Measurements from ENCODE around the gene PRX. TPM values are rescaled to one million over a fixed set of nuclear protein-coding genes. Genes with fewer than 3 reads are reported as not detected.

Gene PRX
- total RNA-seq, 4 donors from 2014 or later = 1.5 to 5.0 (median 2.6) TPM

GRCh38 chr19:40378509-40378908, 34.7 kb downstream of the PRX start:
- in situ Hi-C loops (cut with MboI; ENCODE audit: low pct_ligation_motif_present in 1 of 4, low pct_unique_long_range_greater_than_20kb in 1 of 4, low sequenced_read_pairs in 3 of 4) (no loop called here), intact Hi-C loops (cut with DNase I; ENCODE audit: low total_unique reads) (loop anchor here (5.0 kb wide), 1 partner anchor 694 kb away; no protein-coding TSS in a partner anchor)
- Histone ChIP-seq H3K9me3 (no peaks in the 10 kb centered on the region), H3K4me1 (no peaks in the 10 kb centered on the region), H3K27ac (no peak overlapping the region), H3K36me3 (peaks cover 0 to 8% (median 0%) of the 10 kb centered on the region in 4 donors), H3K4me3 (no peak overlapping the region), H3K27me3 (no peaks in the 10 kb centered on the region)
- TF ChIP-seq POLR2A (IDR thresholded peaks at IDR 0.05) (no peak), POLR2AphosphoS5 (IDR thresholded peaks at IDR 0.05) (no peak), CTCF (IDR thresholded peaks at IDR 0.05) (no peak), EP300 (IDR thresholded peaks at IDR 0.05; ENCODE audit: low read depth) (no peak)
- 90% methylated on average over 2 of the region's 2 CpGs; no CpG with 5 or more reads in 1 of the 2 donors for WGBS, 2 donors (ENCODE audit: low coverage in 1 of 2)
- DNase-seq = no peak

- Histone ChIP-seq H3K27ac (no peak overlapping the region), H3K4me1 (no peaks in the 10 kb centered on the region), H3K4me3 (no peak overlapping the region), H3K27me3 (no peaks in the 10 kb centered on the region), H3K36me3 (peaks cover 0 to 11% (median 0%) of the 10 kb centered on the region in 4 donors), H3K9me3 (no peaks in the 10 kb centered on the region)
- TF ChIP-seq POLR2A (IDR thresholded peaks at IDR 0.05) = no peak
- no peak for TF ChIP-seq EP300 (IDR thresholded peaks at IDR 0.05; ENCODE audit: low read depth)
- no peak for TF ChIP-seq CTCF (IDR thresholded peaks at IDR 0.05)
- no peak for TF ChIP-seq POLR2AphosphoS5 (IDR thresholded peaks at IDR 0.05)
- intact Hi-C loops (cut with DNase I; ENCODE audit: low total_unique reads) = loop anchor here (5.0 kb wide), 1 partner anchor 694 kb away; no protein-coding TSS in a partner anchor
- in situ Hi-C loops (cut with MboI; ENCODE audit: low pct_ligation_motif_present in 1 of 4, low pct_unique_long_range_greater_than_20kb in 1 of 4, low sequenced_read_pairs in 3 of 4) = no loop called here
- 86% methylated on average over 7 of the region's 25 CpGs; no CpG with 5 or more reads in 1 of the 2 donors for whole genome bisulfite sequencing, 2 donors (ENCODE audit: low coverage in 1 of 2)
- no peak for DNase-seq
Measured at GRCh38 chr19:40377876-40378385, 35.2 kb downstream of the PRX start.

GRCh38 chr19:40376286-40376862, 36.8 kb downstream of the PRX start:
- H3K27ac ChIP-seq = no peak overlapping the region
- no peak for DNase-seq
- intact Hi-C loops (cut with DNase I; ENCODE audit: low total_unique reads) = loop anchor here (5.0 kb wide), 1 partner anchor 696 kb away; no protein-coding TSS in a partner anchor
- TF ChIP-seq POLR2A (IDR thresholded peaks at IDR 0.05) = no peak
- TF ChIP-seq CTCF (IDR thresholded peaks at IDR 0.05) = no peak
- TF ChIP-seq POLR2AphosphoS5 (IDR thresholded peaks at IDR 0.05) = no peak
- no peak for TF ChIP-seq EP300 (IDR thresholded peaks at IDR 0.05; ENCODE audit: low read depth)
- H3K9me3 ChIP-seq = no peaks in the 10 kb centered on the region
- WGBS, 2 donors (ENCODE audit: low coverage in 1 of 2) = 92 to 93% methylated on average over 4 to 17 of the region's 17 CpGs
- H3K4me1 ChIP-seq = no peaks in the 10 kb centered on the region
- peaks cover 0 to 24% (median 0%) of the 10 kb centered on the region in 4 donors for H3K36me3 ChIP-seq
- in situ Hi-C loops (cut with MboI; ENCODE audit: low pct_ligation_motif_present in 1 of 4, low pct_unique_long_range_greater_than_20kb in 1 of 4, low sequenced_read_pairs in 3 of 4) = no loop called here
- H3K4me3 ChIP-seq = no peak overlapping the region
- H3K27me3 ChIP-seq = no peaks in the 10 kb centered on the region

- Histone ChIP-seq H3K4me1 (no peaks in the 10 kb centered on the region), H3K36me3 (peaks cover 0 to 24% (median 0%) of the 10 kb centered on the region in 4 donors), H3K4me3 (no peak overlapping the region), H3K27ac (no peak overlapping the region), H3K27me3 (no peaks in the 10 kb centered on the region), H3K9me3 (no peaks in the 10 kb centered on the region)
- intact Hi-C loops (cut with DNase I; ENCODE audit: low total_unique reads) (no loop called here), in situ Hi-C loops (cut with MboI; ENCODE audit: low pct_ligation_motif_present in 1 of 4, low pct_unique_long_range_greater_than_20kb in 1 of 4, low sequenced_read_pairs in 3 of 4) (no loop called here)
- no peak for TF ChIP-seq POLR2AphosphoS5 (IDR thresholded peaks at IDR 0.05)
- no peak for DNase-seq
- WGBS, 2 donors (ENCODE audit: low coverage in 1 of 2) = 97% methylated on average over 7 of the region's 7 CpGs; no CpG with 5 or more reads in 1 of the 2 donors
Measured at GRCh38 chr19:40374084-40374483, 39.1 kb downstream of the PRX start.

Data from transverse colon (tissue), 4 donors.